SK-N-SH treated with all-trans-retinoic acid at 6 μM for 48 hours (cell line): ENCODE results near the gene CRYBA4.

Experiments
- ATAC-seq: fragments of 200-7000 bp; cut with Tn5 transposase; 3 replicates; pipeline ENCODE4 v1.9.1; 2020; ENCODE audit warnings: mild to moderate bottlenecking, moderate library complexity
- ARNTL ChIP-seq: fragments of 450-650 bp; formaldehyde crosslinking; IDR thresholded peaks from 2 replicates; pipeline ENCODE4 v1.5.0; 2020; ENCODE audit warnings: low read depth, mild to moderate bottlenecking, moderate library complexity, borderline replicate concordance
- BACH2 ChIP-seq: fragments of 250-450 bp; sonication (Bioruptor Pico); IDR thresholded peaks from 2 replicates; pipeline ENCODE4 v1.9.0; 2021; ENCODE audit warnings: mild to moderate bottlenecking, borderline replicate concordance
- CSDC2 ChIP-seq: fragments of 250-450 bp; sonication (Bioruptor Pico); IDR thresholded peaks from 2 replicates; pipeline ENCODE4 v1.5.0; 2020; ENCODE audit warnings: mild to moderate bottlenecking, moderate library complexity
- ESRRG ChIP-seq: fragments of 250-450 bp; sonication (Bioruptor Pico); IDR thresholded peaks from 2 replicates; pipeline ENCODE4 v1.6.1; 2021; ENCODE audit warnings: mild to moderate bottlenecking
- GLIS3 ChIP-seq: fragments of 250-450 bp; sonication (Bioruptor Pico); IDR thresholded peaks from 2 replicates; pipeline ENCODE4 v1.5.0; 2020; ENCODE audit warnings: mild to moderate bottlenecking, moderate library complexity
- ISL1 ChIP-seq: fragments of 250-450 bp; sonication (Bioruptor Pico); IDR thresholded peaks from 2 replicates; pipeline ENCODE4 v2.1.2; 2022; ENCODE audit warnings: mild to moderate bottlenecking, moderate library complexity
- OSR1 ChIP-seq: fragments of 250-450 bp; sonication (Bioruptor Pico); IDR thresholded peaks from 2 replicates; pipeline ENCODE4 v1.8.0; 2022; ENCODE audit warnings: moderate library complexity, mild to moderate bottlenecking, inconsistent platforms
- PPARA ChIP-seq: fragments of 250-450 bp; sonication (Bioruptor Pico); IDR thresholded peaks from 2 replicates; pipeline ENCODE4 v1.5.0; 2020; ENCODE audit warnings: mild to moderate bottlenecking, borderline replicate concordance
- RARB ChIP-seq: fragments of 250-450 bp; sonication (Bioruptor Pico); IDR thresholded peaks from 2 replicates; pipeline ENCODE4 v1.8.0; 2021; ENCODE audit warnings: mild to moderate bottlenecking, moderate library complexity
- SNAI2 ChIP-seq: fragments of 250-450 bp; sonication (Bioruptor Pico); IDR thresholded peaks from 2 replicates; pipeline ENCODE4 v1.5.0; 2020; ENCODE audit warnings: mild to moderate bottlenecking, moderate library complexity
- TOX ChIP-seq: fragments of 250-450 bp; sonication (Bioruptor Pico); IDR thresholded peaks from 2 replicates; pipeline ENCODE4 v1.8.0; 2021; ENCODE audit warnings: mild to moderate bottlenecking, moderate library complexity, borderline replicate concordance
- ZC3H10 ChIP-seq: fragments of 250-450 bp; sonication (Bioruptor Pico); IDR thresholded peaks from 2 replicates; pipeline ENCODE4 v1.5.1; 2021; ENCODE audit warnings: mild to moderate bottlenecking, moderate library complexity
- ZFP3 ChIP-seq: fragments of 250-450 bp; sonication (Bioruptor Pico); IDR thresholded peaks from 2 replicates; pipeline ENCODE4 v1.5.0; 2020; ENCODE audit warnings: mild to moderate bottlenecking, moderate library complexity
- ZFP30 ChIP-seq: fragments of 450-650 bp; formaldehyde crosslinking; IDR thresholded peaks from 2 replicates; pipeline ENCODE4 v1.5.0; 2022; ENCODE audit warnings: mild to moderate bottlenecking, moderate library complexity
- ZNF565 ChIP-seq: fragments of 450-650 bp; formaldehyde crosslinking; conservative IDR thresholded peaks from 2 replicates; pipeline ENCODE4 v1.5.0; 2020; ENCODE audit warnings: low read depth, mild to moderate bottlenecking, moderate library complexity
- ZNF70 ChIP-seq: fragments of 450-650 bp; formaldehyde crosslinking; IDR thresholded peaks from 2 replicates; pipeline ENCODE4 v1.5.0; 2020; ENCODE audit warnings: mild to moderate bottlenecking, moderate library complexity
- ZNF8 ChIP-seq: fragments of 450-650 bp; formaldehyde crosslinking; IDR thresholded peaks from 2 replicates; pipeline ENCODE4 v1.5.0; 2020; ENCODE audit warnings: mild to moderate bottlenecking, moderate library complexity
- TF ChIP-seq, protein P1 (sequence below): fragments of 250-450 bp; sonication (Bioruptor Pico); IDR thresholded peaks from 2 replicates; pipeline ENCODE4 v1.5.1; 2021; ENCODE audit warnings: mild to moderate bottlenecking, moderate library complexity
- TF ChIP-seq, protein P2 (sequence below): fragments of 250-450 bp; sonication (Bioruptor Pico); IDR thresholded peaks from 2 replicates; pipeline ENCODE4 v1.5.1; 2020; ENCODE audit warnings: low read depth, mild to moderate bottlenecking, moderate library complexity
- TF ChIP-seq, protein P3 (sequence below): fragments of 250-450 bp; sonication (Bioruptor Pico); IDR thresholded peaks from 2 replicates; pipeline ENCODE4 v1.8.0; 2020; ENCODE audit warnings: mild to moderate bottlenecking, moderate library complexity, borderline replicate concordance
- TF ChIP-seq, protein P4 (sequence below): fragments of 250-450 bp; sonication (Bioruptor Pico); IDR thresholded peaks from 2 replicates; pipeline ENCODE4 v1.5.0; 2020; ENCODE audit warnings: mild to moderate bottlenecking, moderate library complexity
- TF ChIP-seq, protein P5 (sequence below): fragments of 250-450 bp; sonication (Bioruptor Pico); IDR thresholded peaks from 2 replicates; pipeline ENCODE4 v1.8.0; 2021; ENCODE audit warnings: low read depth, mild to moderate bottlenecking, moderate library complexity, borderline replicate concordance

CRYBA4 gene

DNA sequence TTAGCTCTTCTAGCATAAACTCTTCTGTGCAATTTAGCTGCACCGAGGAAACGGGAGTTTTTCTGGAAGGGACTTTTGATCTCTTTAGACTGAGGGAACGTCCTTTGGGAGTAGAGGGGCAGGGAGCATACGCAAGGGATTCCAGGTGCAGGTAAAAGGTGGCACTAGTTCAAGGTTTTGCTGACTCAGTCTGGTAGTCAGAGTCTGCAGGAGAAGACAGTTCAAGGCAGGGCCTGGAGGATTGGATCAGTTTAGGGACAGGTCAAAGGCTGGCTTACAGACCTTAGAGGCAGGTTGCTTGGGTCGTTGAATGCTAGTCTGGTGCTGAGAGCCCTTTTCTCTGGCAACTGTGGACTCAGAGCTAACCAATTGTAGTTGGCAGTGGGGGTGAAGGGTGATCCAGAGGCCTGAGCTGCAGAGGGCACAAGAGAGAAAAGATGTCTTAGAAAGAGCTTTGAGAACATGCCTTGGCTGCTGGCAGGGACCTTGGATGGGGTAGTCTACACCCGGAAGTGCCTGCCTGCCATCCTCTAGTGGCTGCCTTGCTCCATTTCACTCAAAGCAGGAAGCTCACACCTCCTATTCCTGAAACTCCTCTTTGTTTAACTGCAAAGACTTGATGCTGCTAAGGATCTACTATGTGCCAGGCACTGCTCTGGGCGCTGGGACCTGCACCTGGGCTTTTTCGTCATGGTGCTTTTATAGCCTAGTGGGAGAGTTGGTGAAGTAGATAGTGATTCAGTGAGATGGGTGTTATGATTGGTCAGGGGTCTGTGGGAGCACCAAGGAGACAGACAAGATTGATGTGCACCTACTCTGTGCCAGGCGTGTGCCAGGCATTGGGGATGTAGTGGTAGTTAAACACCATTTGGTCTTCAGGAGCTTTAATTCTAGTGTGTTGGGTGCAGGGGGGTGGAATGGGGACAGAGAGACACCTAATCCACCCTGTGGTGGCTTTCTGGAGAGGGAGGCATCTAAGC, 52.7 kb downstream of the CRYBA4 start:
- TF ChIP-seq, protein P1, sequence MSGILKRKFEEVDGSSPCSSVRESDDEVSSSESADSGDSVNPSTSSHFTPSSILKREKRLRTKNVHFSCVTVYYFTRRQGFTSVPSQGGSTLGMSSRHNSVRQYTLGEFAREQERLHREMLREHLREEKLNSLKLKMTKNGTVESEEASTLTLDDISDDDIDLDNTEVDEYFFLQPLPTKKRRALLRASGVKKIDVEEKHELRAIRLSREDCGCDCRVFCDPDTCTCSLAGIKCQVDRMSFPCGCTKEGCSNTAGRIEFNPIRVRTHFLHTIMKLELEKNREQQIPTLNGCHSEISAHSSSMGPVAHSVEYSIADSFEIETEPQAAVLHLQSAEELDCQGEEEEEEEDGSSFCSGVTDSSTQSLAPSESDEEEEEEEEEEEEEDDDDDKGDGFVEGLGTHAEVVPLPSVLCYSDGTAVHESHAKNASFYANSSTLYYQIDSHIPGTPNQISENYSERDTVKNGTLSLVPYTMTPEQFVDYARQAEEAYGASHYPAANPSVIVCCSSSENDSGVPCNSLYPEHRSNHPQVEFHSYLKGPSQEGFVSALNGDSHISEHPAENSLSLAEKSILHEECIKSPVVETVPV: no peak
- TF ChIP-seq ZFP30 (CRISPR knock-in tag) (no peak), OSR1 (no peak), ZNF70 (CRISPR knock-in tag) (no peak), ZNF565 (CRISPR knock-in tag) (no peak), PPARA (no peak), RARB (CRISPR knock-in tag) (no peak), ZNF8 (no peak), ISL1 (CRISPR knock-in tag) (no peak), BACH2 (no peak)
- TF ChIP-seq, protein P2, sequence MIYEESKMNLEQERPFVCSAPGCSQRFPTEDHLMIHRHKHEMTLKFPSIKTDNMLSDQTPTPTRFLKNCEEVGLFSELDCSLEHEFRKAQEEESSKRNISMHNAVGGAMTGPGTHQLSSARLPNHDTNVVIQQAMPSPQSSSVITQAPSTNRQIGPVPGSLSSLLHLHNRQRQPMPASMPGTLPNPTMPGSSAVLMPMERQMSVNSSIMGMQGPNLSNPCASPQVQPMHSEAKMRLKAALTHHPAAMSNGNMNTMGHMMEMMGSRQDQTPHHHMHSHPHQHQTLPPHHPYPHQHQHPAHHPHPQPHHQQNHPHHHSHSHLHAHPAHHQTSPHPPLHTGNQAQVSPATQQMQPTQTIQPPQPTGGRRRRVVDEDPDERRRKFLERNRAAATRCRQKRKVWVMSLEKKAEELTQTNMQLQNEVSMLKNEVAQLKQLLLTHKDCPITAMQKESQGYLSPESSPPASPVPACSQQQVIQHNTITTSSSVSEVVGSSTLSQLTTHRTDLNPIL: no peak
- TF ChIP-seq, all 23 proteins: peak for 0
- ATAC-seq: no peak

DNA sequence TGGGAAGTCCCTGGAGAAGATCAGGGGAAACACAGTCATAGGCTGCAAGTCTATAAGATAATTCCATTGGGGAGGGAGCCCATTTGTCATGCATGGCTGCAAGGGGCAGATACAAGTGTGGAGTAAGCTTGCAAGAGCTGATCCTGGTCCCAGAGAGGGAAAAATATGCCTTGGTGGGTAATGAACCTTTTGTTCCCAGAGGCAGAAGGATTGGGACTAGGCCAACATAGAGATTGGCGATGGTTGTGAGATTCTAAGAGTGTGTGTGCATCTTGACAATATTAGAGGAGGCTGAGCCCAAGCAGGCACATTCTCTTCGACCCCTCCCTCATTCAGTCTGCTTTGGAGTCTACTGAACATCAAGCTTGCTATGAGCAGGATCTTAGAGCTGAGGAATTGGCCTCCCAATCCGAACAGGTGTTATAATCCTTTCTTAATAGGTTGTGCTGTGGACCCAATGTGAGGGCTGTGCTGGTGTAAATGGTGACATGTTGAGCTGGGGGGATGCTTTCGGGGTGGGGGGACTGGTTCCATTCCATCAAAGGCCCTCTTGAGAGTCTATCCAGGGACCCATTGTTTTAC, 54.0 kb downstream of the CRYBA4 start:
- no peak for ATAC-seq
- no peak for TF ChIP-seq OSR1
- no peak for TF ChIP-seq TOX
- TF ChIP-seq SNAI2 (CRISPR knock-in tag): no peak

DNA sequence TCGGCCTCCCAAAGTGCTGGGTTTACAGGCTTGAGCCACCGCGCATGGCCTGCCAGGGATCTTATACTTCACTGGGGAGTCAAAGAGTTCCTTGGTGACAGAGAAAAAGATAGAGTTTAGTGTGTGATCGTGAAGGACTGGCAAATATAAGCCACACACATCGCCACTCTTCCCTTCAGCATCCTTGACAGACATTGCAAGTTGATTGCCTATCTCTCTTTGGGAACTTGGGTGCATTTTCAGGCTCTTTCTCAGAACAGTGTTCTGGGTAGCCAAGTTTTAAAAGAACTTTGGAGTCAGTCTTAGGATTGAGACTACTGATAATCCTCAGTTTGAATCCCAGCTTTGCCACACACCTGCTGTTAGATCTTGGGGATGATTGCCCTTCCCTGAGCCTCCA, 55.5 kb downstream of the CRYBA4 start:
- no peak for ATAC-seq
- no peak for TF ChIP-seq BACH2
- no peak for TF ChIP-seq ZFP3 (CRISPR knock-in tag)
- no peak for TF ChIP-seq ZNF565 (CRISPR knock-in tag)
- TF ChIP-seq CSDC2 (CRISPR knock-in tag): no peak
- TF ChIP-seq ESRRG: no peak
- no peak for TF ChIP-seq ZC3H10 (CRISPR knock-in tag)
- TF ChIP-seq TOX: no peak
- no peak for TF ChIP-seq RARB (CRISPR knock-in tag)
- no peak for TF ChIP-seq ARNTL (CRISPR knock-in tag)

DNA sequence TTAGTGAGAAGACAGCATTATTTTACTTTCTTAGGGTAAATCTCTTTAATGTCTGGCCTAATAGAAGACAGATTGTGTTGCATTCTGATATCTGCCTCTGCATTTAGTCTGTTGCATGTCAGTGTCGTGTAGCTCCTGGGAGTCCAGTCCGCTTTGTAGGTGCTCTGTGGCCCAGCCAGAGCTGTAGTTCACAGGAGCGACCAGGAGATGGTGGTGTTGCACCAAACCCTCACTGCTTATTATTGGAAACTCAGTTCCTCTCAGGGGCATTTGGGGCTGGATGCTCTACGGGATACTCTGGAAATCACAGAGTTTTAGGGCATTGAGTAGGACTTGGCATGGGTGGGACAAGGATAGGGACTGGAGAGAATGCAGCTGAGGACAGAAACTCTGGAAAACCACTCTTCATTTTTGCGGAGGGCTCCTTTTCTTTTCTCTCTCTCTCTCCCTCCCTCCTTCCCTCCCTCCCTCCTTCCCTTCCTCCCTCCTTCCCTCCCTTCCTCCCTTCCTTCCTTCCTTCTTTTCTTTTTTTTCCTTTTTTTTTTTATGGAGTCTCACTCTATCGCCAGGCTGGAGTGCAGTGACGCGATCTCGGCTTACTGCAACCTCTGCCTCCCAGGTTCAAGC, 57.4 kb downstream of the CRYBA4 start:
- TF ChIP-seq, protein P3, sequence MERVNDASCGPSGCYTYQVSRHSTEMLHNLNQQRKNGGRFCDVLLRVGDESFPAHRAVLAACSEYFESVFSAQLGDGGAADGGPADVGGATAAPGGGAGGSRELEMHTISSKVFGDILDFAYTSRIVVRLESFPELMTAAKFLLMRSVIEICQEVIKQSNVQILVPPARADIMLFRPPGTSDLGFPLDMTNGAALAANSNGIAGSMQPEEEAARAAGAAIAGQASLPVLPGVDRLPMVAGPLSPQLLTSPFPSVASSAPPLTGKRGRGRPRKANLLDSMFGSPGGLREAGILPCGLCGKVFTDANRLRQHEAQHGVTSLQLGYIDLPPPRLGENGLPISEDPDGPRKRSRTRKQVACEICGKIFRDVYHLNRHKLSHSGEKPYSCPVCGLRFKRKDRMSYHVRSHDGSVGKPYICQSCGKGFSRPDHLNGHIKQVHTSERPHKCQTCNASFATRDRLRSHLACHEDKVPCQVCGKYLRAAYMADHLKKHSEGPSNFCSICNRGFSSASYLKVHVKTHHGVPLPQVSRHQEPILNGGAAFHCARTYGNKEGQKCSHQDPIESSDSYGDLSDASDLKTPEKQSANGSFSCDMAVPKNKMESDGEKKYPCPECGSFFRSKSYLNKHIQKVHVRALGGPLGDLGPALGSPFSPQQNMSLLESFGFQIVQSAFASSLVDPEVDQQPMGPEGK (CRISPR knock-in tag): no peak
- TF ChIP-seq, protein P2: no peak
- no peak for TF ChIP-seq TOX
- TF ChIP-seq ZNF8: no peak
- TF ChIP-seq BACH2: no peak
- TF ChIP-seq, protein P4, sequence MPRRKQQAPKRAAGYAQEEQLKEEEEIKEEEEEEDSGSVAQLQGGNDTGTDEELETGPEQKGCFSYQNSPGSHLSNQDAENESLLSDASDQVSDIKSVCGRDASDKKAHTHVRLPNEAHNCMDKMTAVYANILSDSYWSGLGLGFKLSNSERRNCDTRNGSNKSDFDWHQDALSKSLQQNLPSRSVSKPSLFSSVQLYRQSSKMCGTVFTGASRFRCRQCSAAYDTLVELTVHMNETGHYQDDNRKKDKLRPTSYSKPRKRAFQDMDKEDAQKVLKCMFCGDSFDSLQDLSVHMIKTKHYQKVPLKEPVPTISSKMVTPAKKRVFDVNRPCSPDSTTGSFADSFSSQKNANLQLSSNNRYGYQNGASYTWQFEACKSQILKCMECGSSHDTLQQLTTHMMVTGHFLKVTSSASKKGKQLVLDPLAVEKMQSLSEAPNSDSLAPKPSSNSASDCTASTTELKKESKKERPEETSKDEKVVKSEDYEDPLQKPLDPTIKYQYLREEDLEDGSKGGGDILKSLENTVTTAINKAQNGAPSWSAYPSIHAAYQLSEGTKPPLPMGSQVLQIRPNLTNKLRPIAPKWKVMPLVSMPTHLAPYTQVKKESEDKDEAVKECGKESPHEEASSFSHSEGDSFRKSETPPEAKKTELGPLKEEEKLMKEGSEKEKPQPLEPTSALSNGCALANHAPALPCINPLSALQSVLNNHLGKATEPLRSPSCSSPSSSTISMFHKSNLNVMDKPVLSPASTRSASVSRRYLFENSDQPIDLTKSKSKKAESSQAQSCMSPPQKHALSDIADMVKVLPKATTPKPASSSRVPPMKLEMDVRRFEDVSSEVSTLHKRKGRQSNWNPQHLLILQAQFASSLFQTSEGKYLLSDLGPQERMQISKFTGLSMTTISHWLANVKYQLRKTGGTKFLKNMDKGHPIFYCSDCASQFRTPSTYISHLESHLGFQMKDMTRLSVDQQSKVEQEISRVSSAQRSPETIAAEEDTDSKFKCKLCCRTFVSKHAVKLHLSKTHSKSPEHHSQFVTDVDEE (CRISPR knock-in tag): no peak
- TF ChIP-seq GLIS3 (CRISPR knock-in tag): no peak
- TF ChIP-seq, protein P5, sequence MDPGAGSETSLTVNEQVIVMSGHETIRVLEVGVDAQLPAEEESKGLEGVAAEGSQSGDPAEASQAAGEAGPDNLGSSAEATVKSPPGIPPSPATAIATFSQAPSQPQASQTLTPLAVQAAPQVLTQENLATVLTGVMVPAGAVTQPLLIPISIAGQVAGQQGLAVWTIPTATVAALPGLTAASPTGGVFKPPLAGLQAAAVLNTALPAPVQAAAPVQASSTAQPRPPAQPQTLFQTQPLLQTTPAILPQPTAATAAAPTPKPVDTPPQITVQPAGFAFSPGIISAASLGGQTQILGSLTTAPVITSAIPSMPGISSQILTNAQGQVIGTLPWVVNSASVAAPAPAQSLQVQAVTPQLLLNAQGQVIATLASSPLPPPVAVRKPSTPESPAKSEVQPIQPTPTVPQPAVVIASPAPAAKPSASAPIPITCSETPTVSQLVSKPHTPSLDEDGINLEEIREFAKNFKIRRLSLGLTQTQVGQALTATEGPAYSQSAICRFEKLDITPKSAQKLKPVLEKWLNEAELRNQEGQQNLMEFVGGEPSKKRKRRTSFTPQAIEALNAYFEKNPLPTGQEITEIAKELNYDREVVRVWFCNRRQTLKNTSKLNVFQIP (CRISPR knock-in tag): no peak
- no peak for TF ChIP-seq ZFP30 (CRISPR knock-in tag)
- no peak for TF ChIP-seq ARNTL (CRISPR knock-in tag)
- no peak for TF ChIP-seq OSR1
- TF ChIP-seq, protein P1: no peak
- no peak for TF ChIP-seq ZC3H10 (CRISPR knock-in tag)
- no peak for TF ChIP-seq ISL1 (CRISPR knock-in tag)
- peak; percentile 91 for ATAC-seq
